ENCODE measurements around the gene MEF2A.
"Not testable (repeated sequence)": the region's sequence is repeated elsewhere in the genome, so short reads cannot be mapped to it uniquely, and the experiment has no call there.

The MEF2A gene

GRCh38 chr15:99565299-99566156, at the start of gene MEF2A:
MEF2A (plus strand) TSS chr15:99565984; CDS start chr15:99633120, 67,136 bp downstream.
- DNase-seq = peak; percentile 94

GRCh38 chr15:99518191-99518590, 47.6 kb upstream of the MEF2A start:
- no peak for DNase-seq

GRCh38 chr15:99519366-99519765, 46.4 kb upstream of the MEF2A start:
- not testable (repeated sequence) for DNase-seq

DNA sequence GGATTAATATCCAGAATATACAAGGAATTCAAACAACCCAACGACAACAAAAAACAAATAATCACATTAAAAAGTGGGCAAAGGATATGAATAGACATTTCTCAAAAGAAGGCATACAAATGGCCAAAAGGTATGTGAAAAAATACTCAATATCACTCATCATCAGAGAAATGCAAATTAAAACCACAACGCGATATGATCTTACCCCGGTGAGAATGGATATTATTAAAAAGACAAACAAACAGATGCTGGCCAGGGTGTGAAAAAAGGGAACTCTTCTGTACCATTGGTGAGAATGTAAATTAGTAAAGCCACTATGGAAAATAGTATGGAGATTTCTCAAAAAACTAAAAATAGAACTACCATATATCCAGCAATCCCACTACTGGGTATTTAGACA, 43.5 kb upstream of the MEF2A start:
- no peak for DNase-seq

- DNase-seq = no peak
Measured at GRCh38 chr15:99526176-99526575, 39.6 kb upstream of the MEF2A start.

GRCh38 chr15:99526671-99527070, 39.1 kb upstream of the MEF2A start:
- DNase-seq = no peak

- peak; percentile 32 for DNase-seq
Measured at GRCh38 chr15:99536422-99537040, 29.3 kb upstream of the MEF2A start.

DNA sequence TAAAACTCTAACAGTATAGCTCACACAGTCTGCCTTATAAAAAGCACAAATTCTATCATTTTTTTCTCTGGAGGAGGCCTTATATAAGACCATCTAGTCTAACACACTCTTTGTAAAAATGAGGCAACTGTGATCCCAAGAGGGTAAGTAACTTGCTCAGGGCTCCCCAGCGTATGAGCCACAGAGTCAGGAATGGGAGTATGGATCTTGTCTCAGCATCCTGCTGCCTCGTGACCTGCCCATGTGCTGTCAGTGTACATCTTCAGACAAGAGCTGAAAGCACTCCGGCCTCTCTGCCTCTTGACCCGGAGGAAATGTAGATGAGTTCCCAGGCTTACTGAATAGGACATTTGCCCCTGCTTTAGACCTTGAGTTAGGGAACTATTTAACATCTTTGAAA, 28.4 kb upstream of the MEF2A start:
- DNase-seq = no peak

GRCh38 chr15:99538261-99538660, 27.5 kb upstream of the MEF2A start:
- DNase-seq = no peak

GRCh38 chr15:99542828-99543227, 23.0 kb upstream of the MEF2A start:
- DNase-seq = no peak

GRCh38 chr15:99545605-99546004, 20.2 kb upstream of the MEF2A start:
- DNase-seq = no peak

DNA sequence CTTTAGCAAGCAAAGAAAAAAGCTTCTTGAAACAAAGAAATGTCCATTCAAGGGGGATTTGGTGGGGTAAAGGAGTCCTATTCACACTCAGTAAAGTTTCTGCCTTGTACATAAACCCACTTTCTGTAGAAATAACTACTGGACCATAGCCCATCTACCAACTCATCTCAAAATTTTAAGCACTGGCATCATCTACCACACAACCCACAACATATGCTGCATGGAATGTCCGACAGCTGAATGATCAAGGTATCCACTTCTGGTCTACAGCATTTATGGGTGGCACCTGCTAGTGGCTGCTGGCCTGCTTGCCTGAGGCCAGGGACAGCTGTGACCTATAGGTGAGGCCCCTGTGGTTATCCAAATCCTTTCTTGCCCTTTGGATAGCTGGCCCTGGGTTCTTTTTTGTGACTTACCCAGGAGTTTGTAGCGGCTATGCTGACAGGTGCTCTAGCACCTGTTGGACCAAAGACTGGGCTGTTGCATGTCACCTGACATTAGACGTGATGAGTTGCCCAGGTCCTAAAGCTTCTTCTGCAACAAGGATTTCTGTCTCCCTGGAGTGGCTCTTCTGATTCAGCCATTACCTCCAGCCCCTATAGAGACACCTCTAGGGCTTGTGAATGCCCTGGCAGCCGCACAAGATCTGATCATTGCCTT, 19.2 kb upstream of the MEF2A start:
- DNase-seq = no peak

GRCh38 chr15:99547517-99547916, 18.3 kb upstream of the MEF2A start:
- DNase-seq = no peak

- no peak for DNase-seq
Measured at GRCh38 chr15:99550077-99550476, 15.7 kb upstream of the MEF2A start.

GRCh38 chr15:99552111-99552510, 13.7 kb upstream of the MEF2A start:
- DNase-seq = no peak

DNA sequence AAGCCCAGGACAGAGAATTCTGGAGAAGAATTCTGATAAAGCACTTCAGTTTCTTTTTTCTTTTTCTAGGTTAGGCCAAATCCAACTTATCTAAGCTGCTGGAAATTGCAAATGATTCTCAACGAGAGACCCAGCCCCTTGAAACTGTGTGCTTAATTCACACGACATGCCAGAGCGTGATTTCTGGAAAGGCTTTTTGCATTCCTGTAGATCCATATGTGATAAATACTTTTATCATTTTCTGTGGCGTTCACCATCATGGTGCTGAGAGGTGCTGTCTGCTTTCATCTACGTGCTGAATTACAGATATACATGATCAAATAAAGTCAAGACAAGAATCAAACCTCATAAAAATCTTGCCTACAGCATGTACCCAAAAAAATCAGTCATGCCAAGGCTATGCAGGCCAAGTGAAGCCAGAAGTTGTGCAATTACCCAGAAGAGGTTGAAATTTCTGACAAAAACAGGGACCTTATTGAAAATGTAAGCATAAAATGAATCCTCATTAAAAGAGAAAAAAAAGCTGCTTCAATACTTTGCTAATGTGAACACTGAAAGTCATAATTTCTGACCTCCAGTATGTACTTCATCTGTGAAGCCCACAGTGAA, 10.8 kb upstream of the MEF2A start:
- no peak for DNase-seq

- DNase-seq = no peak
Measured at GRCh38 chr15:99556011-99556410, 9.8 kb upstream of the MEF2A start.

- no peak for DNase-seq
Measured at GRCh38 chr15:99556578-99556977, 9.2 kb upstream of the MEF2A start.

DNA sequence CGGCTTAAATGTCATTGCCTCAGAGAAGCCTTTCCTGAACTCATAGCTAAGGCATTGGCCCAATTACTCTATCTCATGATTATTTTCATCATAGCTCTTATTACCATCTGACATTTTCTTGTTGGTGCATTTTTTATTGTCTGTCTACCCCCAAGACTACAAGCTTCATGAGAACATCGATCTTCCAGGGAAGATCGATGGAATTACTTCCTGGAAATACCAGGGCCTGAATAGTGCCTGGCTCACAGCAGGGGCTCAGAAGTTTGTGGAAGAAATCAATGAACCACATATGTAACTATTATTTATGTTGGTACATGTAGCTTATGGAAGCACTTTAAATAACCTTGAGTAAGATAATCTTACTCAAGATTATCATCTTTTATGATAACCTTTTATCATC, 7.7 kb upstream of the MEF2A start:
- no peak for DNase-seq

- no peak for DNase-seq
Measured at GRCh38 chr15:99558571-99558970, 7.2 kb upstream of the MEF2A start.

GRCh38 chr15:99561476-99562230, 4.1 kb upstream of the MEF2A start:
- no peak for DNase-seq

GRCh38 chr15:99562238-99562637, 3.5 kb upstream of the MEF2A start:
- no peak for DNase-seq
